Gastroesophageal sphincter (tissue), 4 donors: Measurements from ENCODE around the gene FGGY. TPM values are rescaled to one million over a fixed set of nuclear protein-coding genes. Genes with fewer than 3 reads are reported as not detected.
A peak's percentile ranks its signal among the peaks of the same experiment; 100 is the strongest.

ENCODE experiments used
- ATAC-seq: fragments of 150-250 bp; one replicate; pipeline ENCODE4 v1.9.1; 2016; ENCODE audit warnings: mild to moderate bottlenecking, moderate library complexity
- H3K27ac ChIP-seq, 4 donors: fragments of 200-600 bp; sonication (generic) in 3 of 4; 1 replicate in 3 of 4; 2 replicates in 1 of 4; pipeline ENCODE4 v1.5.1; 2016 to 2019
- H3K27me3 ChIP-seq: fragments of 200-600 bp; sonication (generic); one replicate; pipeline ENCODE4 v1.5.1; 2019
- H3K36me3 ChIP-seq, 2 donors: fragments of 200-600 bp; sonication (generic); one replicate each; pipeline ENCODE4 v1.5.1; 2019; ENCODE audit warnings: control low read depth in 1 of 2
- H3K4me1 ChIP-seq, 3 donors: fragments of 200-600 bp; sonication (generic); 1 replicate in 2 of 3; 2 replicates in 1 of 3; pipeline ENCODE4 v1.5.1; 2016 to 2019; ENCODE audit warnings: control low read depth in 2 of 3
- H3K4me3 ChIP-seq, 2 donors: fragments of 200-600 bp; sonication (generic); one replicate each; pipeline ENCODE4 v1.5.1; 2019; ENCODE audit warnings: mild to moderate bottlenecking in 1 of 2, moderate library complexity in 1 of 2
- H3K9me3 ChIP-seq, 3 donors: fragments of 200-600 bp; sonication (generic); one replicate each; pipeline ENCODE4 v1.5.1; 2017 to 2019; ENCODE audit warnings: control low read depth in 2 of 3
- EP300 ChIP-seq: sonication (generic); formaldehyde crosslinking; IDR thresholded peaks from one replicate; pipeline ENCODE4 v1.6.1; 2017; ENCODE audit warnings: antibody characterized with exemption, mild to moderate bottlenecking
- POLR2A ChIP-seq, 2 donors: fragments of 450-650 bp; IDR thresholded peaks; one replicate each; pipeline ENCODE4 v1.6.1; 2017; ENCODE audit warnings: antibody characterized with exemption in 2 of 2, mild to moderate bottlenecking in 2 of 2, moderate library complexity in 1 of 2
- POLR2AphosphoS5 ChIP-seq: sonication (generic); formaldehyde crosslinking; IDR thresholded peaks from one replicate; pipeline ENCODE4 v1.6.1; 2017; ENCODE audit warnings: antibody characterized with exemption
- WGBS, 2 donors: methylation state at CpG; one replicate each; pipeline ENCODE4 v1.1.5; 2018; ENCODE audit warnings: low coverage in 1 of 2; 5-methylcytosine and 5-hydroxymethylcytosine counted together
- total RNA-seq, 4 donors: library from RNA; depleted of rRNA; stranded (reverse); fragments of >200 nt; gene quantifications; one replicate each; pipeline ENCODE4 v1.1.0, GENCODE V29; 2016
- TF ChIP-seq, protein P1 (sequence below), 4 experiments: fragments of 200-600 bp in 2 of 4; fragments of 450-650 bp in 2 of 4; sonication (generic) in 1 of 4; IDR thresholded peaks; one replicate each; pipeline ENCODE4 v1.5.1; 2017 to 2019; ENCODE audit warnings: antibody characterized with exemption in 4 of 4, mild to moderate bottlenecking in 2 of 4, moderate library complexity in 2 of 4

Gene FGGY
- total RNA-seq, 4 donors from 2014 or later: 19.0 to 29.6 (median 25.2) TPM

DNA sequence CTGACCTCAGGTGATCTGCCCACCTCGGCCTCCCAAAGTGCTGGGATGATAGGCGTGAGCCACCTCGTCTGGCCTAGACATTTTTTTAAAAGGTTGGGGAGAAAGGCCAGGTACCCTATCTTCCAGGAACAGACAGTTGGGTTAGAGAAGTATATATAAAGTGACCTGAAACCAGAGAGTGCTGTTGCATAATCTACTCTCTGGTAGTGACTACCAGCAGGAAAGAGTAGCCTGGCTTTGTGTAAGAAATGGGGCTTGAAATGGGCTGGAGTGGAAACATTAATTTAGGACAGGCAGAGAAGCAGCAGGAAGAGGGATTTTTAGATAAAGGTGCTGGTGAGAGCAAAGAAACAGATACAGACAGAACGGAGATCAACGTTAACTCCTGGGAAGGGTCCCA, 392.1 kb downstream of the FGGY start:
- WGBS, 2 donors: 54 to 100% methylated on average over 2 of the region's 5 CpGs
- Histone ChIP-seq H3K4me3 (no peak overlapping the region), H3K4me1 (peaks cover 0 to 49% (median 0%) of the 10 kb centered on the region in 3 donors), H3K27ac (no peak overlapping the region), H3K36me3 (no peaks in the 10 kb centered on the region), H3K27me3 (no peaks in the 10 kb centered on the region), H3K9me3 (no peaks in the 10 kb centered on the region)
- no peak for ATAC-seq
- TF ChIP-seq POLR2AphosphoS5 (no peak), EP300 (no peak), POLR2A (IDR thresholded peaks at IDR 0.05) (no peak)
- TF ChIP-seq, protein P1, sequence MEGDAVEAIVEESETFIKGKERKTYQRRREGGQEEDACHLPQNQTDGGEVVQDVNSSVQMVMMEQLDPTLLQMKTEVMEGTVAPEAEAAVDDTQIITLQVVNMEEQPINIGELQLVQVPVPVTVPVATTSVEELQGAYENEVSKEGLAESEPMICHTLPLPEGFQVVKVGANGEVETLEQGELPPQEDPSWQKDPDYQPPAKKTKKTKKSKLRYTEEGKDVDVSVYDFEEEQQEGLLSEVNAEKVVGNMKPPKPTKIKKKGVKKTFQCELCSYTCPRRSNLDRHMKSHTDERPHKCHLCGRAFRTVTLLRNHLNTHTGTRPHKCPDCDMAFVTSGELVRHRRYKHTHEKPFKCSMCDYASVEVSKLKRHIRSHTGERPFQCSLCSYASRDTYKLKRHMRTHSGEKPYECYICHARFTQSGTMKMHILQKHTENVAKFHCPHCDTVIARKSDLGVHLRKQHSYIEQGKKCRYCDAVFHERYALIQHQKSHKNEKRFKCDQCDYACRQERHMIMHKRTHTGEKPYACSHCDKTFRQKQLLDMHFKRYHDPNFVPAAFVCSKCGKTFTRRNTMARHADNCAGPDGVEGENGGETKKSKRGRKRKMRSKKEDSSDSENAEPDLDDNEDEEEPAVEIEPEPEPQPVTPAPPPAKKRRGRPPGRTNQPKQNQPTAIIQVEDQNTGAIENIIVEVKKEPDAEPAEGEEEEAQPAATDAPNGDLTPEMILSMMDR (IDR thresholded peaks at IDR 0.05): no peak

DNA sequence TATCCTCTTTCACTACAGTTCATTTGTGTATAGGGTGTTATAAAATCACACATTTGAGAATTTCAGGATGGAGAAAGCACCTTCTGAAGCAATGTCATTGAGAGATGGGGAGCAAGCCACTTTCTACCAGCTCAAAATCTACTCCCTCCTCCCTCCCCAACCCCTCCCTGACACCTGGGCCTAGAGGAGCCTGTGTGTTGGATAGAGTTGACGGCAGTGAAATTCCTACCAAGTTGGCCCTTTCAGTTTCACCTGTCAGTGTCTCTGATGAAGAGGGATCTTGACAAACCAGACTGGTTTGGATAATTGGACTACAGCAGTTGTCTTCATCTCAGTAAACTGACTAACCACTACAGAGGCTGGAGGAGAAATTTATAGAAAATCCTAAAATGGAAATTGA, 392.8 kb downstream of the FGGY start:
- H3K36me3 ChIP-seq: no peaks in the 10 kb centered on the region
- no peaks in the 10 kb centered on the region for H3K9me3 ChIP-seq
- WGBS, 2 donors: 86% methylated on average over 1 of the region's 1 CpG; no CpG with 5 or more reads in 1 of the 2 donors
- TF ChIP-seq EP300 (no peak), POLR2A (IDR thresholded peaks at IDR 0.05) (no peak), POLR2AphosphoS5 (no peak)
- TF ChIP-seq, protein P1 (IDR thresholded peaks at IDR 0.05): no peak
- peaks cover 0 to 48% (median 0%) of the 10 kb centered on the region in 3 donors for H3K4me1 ChIP-seq
- H3K27me3 ChIP-seq: no peaks in the 10 kb centered on the region
- no peak for ATAC-seq
- no peak overlapping the region for H3K4me3 ChIP-seq
- peak overlapping the region in 2 of 4 donors; percentile 24 to 31 for H3K27ac ChIP-seq

DNA sequence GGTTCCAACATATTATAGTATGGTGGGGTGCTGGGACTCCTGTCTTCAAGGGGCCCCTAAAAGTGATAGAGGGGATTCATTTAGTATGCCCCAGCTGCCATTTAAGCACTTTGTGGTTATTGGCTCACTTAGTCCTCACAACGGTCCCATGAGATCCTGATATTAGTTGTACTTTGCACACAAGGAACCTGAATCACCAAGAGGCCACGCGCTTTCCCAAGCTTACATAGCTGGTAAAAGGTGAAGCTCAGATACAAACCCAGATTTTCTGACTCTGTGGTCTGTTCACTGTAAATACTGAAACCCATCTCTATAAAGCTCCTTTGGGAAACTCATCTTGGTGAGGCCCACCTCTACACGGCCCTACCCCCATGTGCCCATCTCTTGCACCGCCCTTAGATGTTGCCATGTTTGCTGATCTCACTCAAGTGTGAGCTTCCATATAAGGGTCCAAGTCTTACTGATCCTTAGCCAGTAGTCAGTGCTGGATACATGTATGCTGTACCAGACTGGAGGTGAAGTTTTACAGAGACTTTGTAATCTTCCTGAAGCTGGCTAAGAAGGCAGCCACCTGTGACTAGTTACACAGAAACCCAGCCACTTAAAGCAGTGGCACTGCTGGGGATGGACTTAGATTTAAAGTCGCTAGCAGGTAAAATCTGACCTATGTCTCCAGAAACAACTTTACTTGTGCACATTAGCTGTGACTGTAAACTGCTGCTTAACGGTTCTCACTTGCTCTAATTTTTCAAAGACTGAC, 393.5 kb downstream of the FGGY start:
- H3K4me1 ChIP-seq: peaks cover 0 to 48% (median 0%) of the 10 kb centered on the region in 3 donors
- no peak for ATAC-seq
- no peak overlapping the region for H3K4me3 ChIP-seq
- WGBS, 2 donors: 86 to 94% methylated on average over 6 of the region's 7 CpGs
- H3K9me3 ChIP-seq: no peaks in the 10 kb centered on the region
- no peaks in the 10 kb centered on the region for H3K27me3 ChIP-seq
- TF ChIP-seq EP300: no peak
- no peak for TF ChIP-seq POLR2A (IDR thresholded peaks at IDR 0.05)
- TF ChIP-seq POLR2AphosphoS5: no peak
- TF ChIP-seq, protein P1 (IDR thresholded peaks at IDR 0.05): no peak
- no peaks in the 10 kb centered on the region for H3K36me3 ChIP-seq
- peak overlapping the region in 3 of 4 donors; percentile 15 to 57 (median 35) for H3K27ac ChIP-seq

DNA sequence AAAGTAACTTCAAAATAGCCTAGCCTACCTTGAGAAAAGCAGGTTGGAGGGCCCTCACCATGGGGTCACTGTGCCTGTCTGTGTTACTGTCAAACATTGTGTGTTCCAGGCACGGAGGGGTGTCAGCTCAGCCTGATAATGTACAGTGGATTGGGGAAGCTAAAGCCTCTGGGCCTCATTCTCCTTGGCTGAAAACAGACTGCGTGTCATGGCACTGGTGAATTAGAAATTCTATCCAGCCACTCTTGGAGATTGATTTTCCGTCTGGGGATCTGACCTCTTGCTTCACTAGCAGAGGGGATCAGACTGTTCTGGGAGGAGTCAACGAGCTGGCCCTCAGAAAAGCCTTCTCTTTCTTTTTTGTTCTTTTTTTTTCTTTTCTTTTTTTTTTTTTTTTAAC, 394.4 kb downstream of the FGGY start:
- WGBS, 2 donors: 46 to 95% methylated on average over 4 of the region's 4 CpGs
- peak; percentile 70 for TF ChIP-seq POLR2AphosphoS5
- TF ChIP-seq, protein P1 (IDR thresholded peaks at IDR 0.05): no peak
- peaks cover 0 to 44% (median 0%) of the 10 kb centered on the region in 3 donors for H3K4me1 ChIP-seq
- H3K27ac ChIP-seq: peak overlapping the region in 3 of 4 donors; percentile 15 to 59 (median 57)
- no peak overlapping the region for H3K4me3 ChIP-seq
- no peaks in the 10 kb centered on the region for H3K27me3 ChIP-seq
- peak; percentile 80 for ATAC-seq
- no peaks in the 10 kb centered on the region for H3K9me3 ChIP-seq
- H3K36me3 ChIP-seq: no peaks in the 10 kb centered on the region

DNA sequence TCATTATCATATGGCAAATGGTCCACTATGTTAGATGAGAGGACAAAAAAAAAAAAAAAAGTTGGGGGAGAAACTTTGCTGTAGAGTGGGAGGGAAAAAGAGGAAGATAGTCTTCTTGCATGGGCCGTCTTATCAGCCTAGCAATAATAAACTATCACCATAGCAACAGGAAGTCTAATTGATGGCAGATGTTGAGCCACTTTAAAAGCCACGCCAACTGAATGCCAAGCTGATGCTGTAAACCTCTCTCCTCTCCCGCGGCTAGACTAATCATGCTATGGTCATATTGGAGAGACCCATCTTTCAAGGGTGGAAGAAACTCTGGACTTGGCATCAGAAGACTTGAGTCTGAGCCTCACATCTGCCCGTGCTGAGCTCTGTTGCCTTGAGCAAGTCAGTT, 395.7 kb downstream of the FGGY start:
- H3K9me3 ChIP-seq: no peaks in the 10 kb centered on the region
- peaks cover 0 to 34% (median 0%) of the 10 kb centered on the region in 3 donors for H3K4me1 ChIP-seq
- WGBS, 2 donors: 31 to 41% methylated on average over 4 to 5 of the region's 5 CpGs
- H3K36me3 ChIP-seq: no peaks in the 10 kb centered on the region
- H3K4me3 ChIP-seq: no peak overlapping the region
- peak; percentile 35 for ATAC-seq
- no peak overlapping the region for H3K27ac ChIP-seq
- no peak for TF ChIP-seq POLR2AphosphoS5
- no peak for TF ChIP-seq EP300
- TF ChIP-seq, protein P1 (IDR thresholded peaks at IDR 0.05): no peak
- TF ChIP-seq POLR2A (IDR thresholded peaks at IDR 0.05): no peak
- H3K27me3 ChIP-seq: no peaks in the 10 kb centered on the region
